Neuron (in vitro differentiated cells): ENCODE measurements around the gene ITPK1.

ENCODE experiments used
- H2AFZ ChIP-seq: one replicate; pipeline ENCODE4 v1.6.1; 2013; ENCODE audit warnings: low read depth, mild to moderate bottlenecking, inconsistent platforms, low read length, moderate library complexity
- H3K27me3 ChIP-seq: one replicate; pipeline ENCODE4 v1.6.1; 2013; ENCODE audit warnings: low read length; ENCODE audit not compliant: insufficient read depth
- H3K36me3 ChIP-seq: one replicate; pipeline ENCODE4 v1.6.1; 2013; ENCODE audit warnings: low read length; ENCODE audit not compliant: insufficient read depth
- H3K4me1 ChIP-seq: one replicate; pipeline ENCODE4 v1.6.1; 2013; ENCODE audit warnings: low read length; ENCODE audit not compliant: insufficient read depth
- H3K4me3 ChIP-seq: 2 replicates; pipeline ENCODE4 v1.5.1; 2013; ENCODE audit warnings: mild to moderate bottlenecking, low read length, moderate library complexity
- H3K9me3 ChIP-seq: one replicate; pipeline ENCODE4 v1.6.1; 2013; ENCODE audit warnings: low read length

ITPK1 gene

DNA sequence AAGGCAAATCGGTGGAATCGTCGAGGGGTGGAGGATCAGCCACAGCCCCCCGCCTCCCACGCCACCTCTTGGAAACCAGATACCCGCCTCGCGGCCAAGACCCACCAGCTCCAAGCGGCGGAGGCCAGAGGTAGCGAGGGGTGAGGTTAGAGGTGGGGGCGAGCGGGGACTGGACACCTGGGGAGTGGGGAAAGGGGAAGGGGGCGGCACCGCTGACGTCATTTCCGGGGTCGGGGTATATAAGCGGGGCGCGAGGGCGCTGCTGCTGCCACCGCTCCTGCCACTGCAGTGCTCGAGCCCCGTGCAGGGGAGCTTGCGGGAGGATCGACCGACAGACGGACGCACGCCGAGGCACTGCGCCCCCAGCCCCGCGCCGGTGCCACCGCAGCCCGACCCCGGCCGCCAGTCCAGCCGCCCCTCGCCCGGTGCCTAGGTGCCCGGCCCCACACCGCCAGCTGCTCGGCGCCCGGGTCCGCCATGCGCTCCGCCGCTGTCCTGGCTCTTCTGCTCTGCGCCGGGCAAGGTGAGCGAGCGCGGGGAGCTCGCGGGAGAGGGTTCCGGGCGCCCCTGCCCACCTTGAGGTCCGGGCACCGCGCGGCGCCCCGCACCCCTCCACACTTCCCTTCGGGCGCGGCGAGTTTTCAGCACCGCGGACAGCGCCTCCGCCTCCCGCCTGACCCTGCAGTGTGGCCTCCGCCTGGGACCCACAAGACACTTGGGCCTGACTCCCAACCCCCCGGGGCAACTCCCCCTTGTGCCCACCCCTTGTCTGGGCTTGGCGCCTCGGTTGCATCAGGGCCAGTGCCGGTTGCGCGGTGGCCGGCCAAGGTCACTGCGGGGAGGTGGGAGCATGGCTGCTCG, 192.6 kb downstream of the ITPK1 start, which contains the start of gene CHGA:
Gene CHGA, plus strand, starts transcription at position 268 of the 861 bp plus-strand sequence. Its CDS starts 210 bp downstream, at position 478.
- Histone ChIP-seq H3K36me3 (no peaks in the 10 kb centered on the region), H3K27me3 (peaks cover 19% of the 10 kb centered on the region), H3K9me3 (no peaks in the 10 kb centered on the region), H3K4me1 (peaks cover 4% of the 10 kb centered on the region), H2AFZ (peak within 1 kb of the TSS; percentile 92), H3K4me3 (peak within 1 kb of the TSS; percentile 61)

DNA sequence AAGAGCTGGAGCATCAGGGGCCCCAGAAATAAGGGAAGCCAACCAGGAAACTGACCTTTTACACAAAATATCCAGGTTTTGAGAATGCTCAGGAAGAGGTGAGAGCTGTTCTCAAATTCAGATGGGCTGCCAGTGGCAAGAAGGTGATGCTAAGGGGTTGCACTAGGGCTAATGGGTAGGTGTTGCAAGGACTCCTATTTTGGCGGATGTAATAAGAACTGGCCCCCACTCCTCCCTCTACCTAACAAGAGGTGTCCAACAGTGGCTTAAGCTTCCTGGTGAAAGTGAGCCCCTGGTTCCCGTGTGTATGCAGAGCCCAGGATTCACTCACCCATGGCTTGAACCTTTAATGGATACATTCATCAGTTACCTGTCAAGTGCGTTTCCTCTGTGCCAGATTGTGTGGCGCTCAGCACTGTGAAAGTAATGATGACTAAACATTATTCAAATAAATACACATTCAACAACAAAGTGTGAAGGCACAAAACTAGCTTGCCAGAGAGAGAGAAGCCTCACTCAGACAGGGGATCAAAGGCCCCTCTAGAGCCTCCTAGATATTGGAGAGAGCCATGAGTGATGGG, 193.5 kb downstream of the ITPK1 start:
- H2AFZ ChIP-seq, result peak overlapping the region; percentile 92
- H3K9me3 ChIP-seq, result no peaks in the 10 kb centered on the region
- H3K4me1 ChIP-seq, result peaks cover 4% of the 10 kb centered on the region
- peaks cover 19% of the 10 kb centered on the region for H3K27me3 ChIP-seq
- H3K4me3 ChIP-seq, result peak overlapping the region; percentile 61
- no peaks in the 10 kb centered on the region for H3K36me3 ChIP-seq

GRCh38 chr14:92920001-92920400, 195.7 kb downstream of the ITPK1 start:
- H3K4me3 ChIP-seq, result no peak overlapping the region
- peaks cover 4% of the 10 kb centered on the region for H3K4me1 ChIP-seq
- H3K9me3 ChIP-seq, result no peaks in the 10 kb centered on the region
- no peaks in the 10 kb centered on the region for H3K36me3 ChIP-seq
- H2AFZ ChIP-seq, result no peak overlapping the region
- peaks cover 21% of the 10 kb centered on the region for H3K27me3 ChIP-seq

DNA sequence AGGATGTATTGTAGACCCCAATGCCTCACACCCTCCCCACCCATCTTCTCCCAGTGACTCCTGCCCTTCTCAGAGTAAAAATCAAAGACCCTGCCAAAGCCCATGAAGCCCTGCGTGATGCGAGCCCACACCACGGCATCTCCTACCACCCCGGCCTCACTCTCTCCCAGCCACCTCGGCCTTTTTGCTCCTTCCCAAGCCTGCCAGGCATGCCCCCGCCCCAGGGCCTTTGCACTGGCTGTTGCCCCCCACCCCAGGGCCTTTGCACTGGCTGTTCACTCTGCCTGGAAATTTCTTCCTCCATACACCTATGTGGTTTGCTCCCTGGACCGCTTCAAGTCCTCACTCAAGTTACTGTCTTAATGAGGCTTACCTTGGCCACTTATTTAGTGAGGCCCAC, 197.8 kb downstream of the ITPK1 start:
- Histone ChIP-seq H3K4me3 (no peak overlapping the region), H3K4me1 (no peaks in the 10 kb centered on the region), H3K9me3 (no peaks in the 10 kb centered on the region), H2AFZ (no peak overlapping the region), H3K36me3 (no peaks in the 10 kb centered on the region), H3K27me3 (peaks cover 21% of the 10 kb centered on the region)

DNA sequence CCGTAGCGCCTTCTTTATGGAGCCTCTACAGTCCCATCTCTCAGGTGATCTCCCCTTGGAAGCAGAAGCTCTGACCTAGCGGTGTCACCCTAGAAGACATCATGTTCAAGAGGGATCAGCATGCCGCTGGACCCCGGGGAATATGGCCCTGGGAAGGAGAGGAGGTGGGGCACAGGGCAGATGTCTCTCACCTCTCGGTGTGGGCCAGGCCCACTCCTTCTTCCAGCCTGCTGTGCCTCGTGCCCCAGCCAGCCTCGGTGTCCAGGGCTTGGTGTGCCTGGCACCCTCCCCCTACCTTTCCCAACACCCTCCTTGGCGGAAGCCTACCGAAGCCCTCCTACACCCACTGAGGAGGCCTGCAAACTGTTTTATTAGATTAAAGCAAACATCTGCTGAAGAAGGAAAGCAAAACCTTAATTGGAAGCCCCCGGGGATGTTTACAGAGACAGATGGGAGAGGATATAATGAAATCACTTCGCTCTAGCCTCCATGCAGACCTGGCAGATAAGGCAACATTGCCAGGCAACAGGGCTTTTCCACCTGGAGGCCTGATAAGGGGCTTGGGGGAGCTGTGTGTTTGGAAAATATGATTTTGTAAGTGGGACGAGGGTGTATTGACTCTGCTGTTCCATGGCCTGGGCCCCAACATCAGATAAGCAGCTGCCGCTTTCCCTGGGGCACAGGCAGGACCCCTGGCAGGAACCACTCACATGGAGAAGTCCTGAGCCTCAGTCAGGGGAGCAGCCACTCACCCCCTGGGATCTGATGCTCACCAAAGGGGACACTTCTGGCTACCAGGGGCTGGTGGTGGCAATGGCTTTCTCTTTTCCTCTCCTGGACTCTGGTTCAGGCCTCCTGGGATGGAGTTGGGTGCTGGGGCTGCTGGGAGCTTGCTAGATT, 198.4 kb downstream of the ITPK1 start:
- H3K4me1 ChIP-seq, result no peaks in the 10 kb centered on the region
- no peak overlapping the region for H2AFZ ChIP-seq
- no peaks in the 10 kb centered on the region for H3K36me3 ChIP-seq
- H3K4me3 ChIP-seq, result no peak overlapping the region
- peaks cover 17% of the 10 kb centered on the region for H3K27me3 ChIP-seq
- no peaks in the 10 kb centered on the region for H3K9me3 ChIP-seq

- Histone ChIP-seq H2AFZ (no peak overlapping the region), H3K9me3 (no peaks in the 10 kb centered on the region), H3K4me1 (no peaks in the 10 kb centered on the region), H3K36me3 (no peaks in the 10 kb centered on the region), H3K27me3 (peaks cover 10% of the 10 kb centered on the region), H3K4me3 (no peak overlapping the region)
Measured at GRCh38 chr14:92916201-92916600, 199.5 kb downstream of the ITPK1 start.

- H3K36me3 ChIP-seq, result no peaks in the 10 kb centered on the region
- no peak overlapping the region for H2AFZ ChIP-seq
- no peaks in the 10 kb centered on the region for H3K9me3 ChIP-seq
- no peaks in the 10 kb centered on the region for H3K4me1 ChIP-seq
- peaks cover 2% of the 10 kb centered on the region for H3K27me3 ChIP-seq
- H3K4me3 ChIP-seq, result no peak overlapping the region
Measured at GRCh38 chr14:92914087-92914656, 201.6 kb downstream of the ITPK1 start.

GRCh38 chr14:92907316-92907911, 208.3 kb downstream of the ITPK1 start:
- Histone ChIP-seq H2AFZ (no peak overlapping the region), H3K27me3 (peaks cover 18% of the 10 kb centered on the region), H3K9me3 (no peaks in the 10 kb centered on the region), H3K4me3 (no peak overlapping the region), H3K4me1 (no peaks in the 10 kb centered on the region), H3K36me3 (no peaks in the 10 kb centered on the region)

- H3K27me3 ChIP-seq, result peaks cover 22% of the 10 kb centered on the region
- H3K4me1 ChIP-seq, result no peaks in the 10 kb centered on the region
- H3K36me3 ChIP-seq, result no peaks in the 10 kb centered on the region
- no peak overlapping the region for H2AFZ ChIP-seq
- no peaks in the 10 kb centered on the region for H3K9me3 ChIP-seq
- no peak overlapping the region for H3K4me3 ChIP-seq
Measured at GRCh38 chr14:92906823-92907222, 208.9 kb downstream of the ITPK1 start.

- Histone ChIP-seq H3K9me3 (no peaks in the 10 kb centered on the region), H2AFZ (no peak overlapping the region), H3K36me3 (no peaks in the 10 kb centered on the region), H3K27me3 (peaks cover 22% of the 10 kb centered on the region), H3K4me3 (no peak overlapping the region), H3K4me1 (no peaks in the 10 kb centered on the region)
Measured at GRCh38 chr14:92906420-92906819, 209.3 kb downstream of the ITPK1 start.

- Histone ChIP-seq H3K4me3 (no peak overlapping the region), H3K27me3 (peaks cover 22% of the 10 kb centered on the region), H3K36me3 (no peaks in the 10 kb centered on the region), H3K4me1 (no peaks in the 10 kb centered on the region), H2AFZ (no peak overlapping the region), H3K9me3 (no peaks in the 10 kb centered on the region)
Measured at GRCh38 chr14:92905667-92906066, 210.1 kb downstream of the ITPK1 start.

DNA sequence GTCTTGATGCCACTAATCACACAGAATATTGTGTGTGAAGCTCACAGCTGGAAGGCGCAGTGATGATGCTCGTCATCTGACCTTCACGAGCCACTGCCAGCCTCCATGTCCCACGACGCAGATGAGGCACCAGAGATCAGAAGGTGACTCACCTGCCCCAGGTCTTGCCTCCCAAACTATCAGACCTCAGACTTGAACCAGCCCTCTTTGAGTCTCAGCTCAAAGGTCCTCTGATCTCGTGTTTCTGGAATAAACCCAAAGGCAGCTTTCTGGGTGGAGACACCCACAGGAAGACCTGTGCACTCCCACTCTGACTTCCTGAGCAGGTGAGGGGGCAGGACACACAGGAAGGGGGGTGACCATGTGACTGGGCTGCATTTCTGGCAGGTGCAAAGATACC, 212.4 kb downstream of the ITPK1 start:
- H3K27me3 ChIP-seq, result peaks cover 22% of the 10 kb centered on the region

More for the DNA sequence above, 212.4 kb downstream of the ITPK1 start:
- Histone ChIP-seq H3K4me1 (no peaks in the 10 kb centered on the region), H3K9me3 (no peaks in the 10 kb centered on the region), H3K36me3 (no peaks in the 10 kb centered on the region), H3K4me3 (no peak overlapping the region), H2AFZ (no peak overlapping the region)
